GM23248 (cell line): Measurements from ENCODE around the gene HCN3. TPM values are rescaled to one million over a fixed set of nuclear protein-coding genes. Genes with fewer than 3 reads are reported as not detected.

Source experiments
- DNase-seq: peaks from one replicate; pipeline ENCODE4 v3.0.0-alpha.2; 2015
- H2AFZ ChIP-seq: fragments of 200-600 bp; sonication (generic); 2 replicates; pipeline ENCODE4 v1.6.1; 2016; ENCODE audit warnings: antibody characterized with exemption
- H3F3A ChIP-seq: fragments of 200-600 bp; sonication (generic); 2 replicates; pipeline ENCODE4 v1.6.1; 2016; ENCODE audit warnings: mild to moderate bottlenecking, antibody characterized with exemption, mixed run types; ENCODE audit not compliant: insufficient read depth
- H3K27ac ChIP-seq: fragments of 200-600 bp; sonication (generic); 2 replicates; pipeline ENCODE4 v1.5.1; 2016; ENCODE audit warnings: mild to moderate bottlenecking
- H3K27me3 ChIP-seq: fragments of 200-600 bp; sonication (generic); replicated peaks from 2 replicates; pipeline ENCODE4 v1.6.1; 2016; ENCODE audit warnings: mild to moderate bottlenecking; ENCODE audit not compliant: insufficient read depth
- H3K36me3 ChIP-seq: fragments of 200-600 bp; sonication (generic); 2 replicates; pipeline ENCODE4 v1.6.1; 2016; ENCODE audit warnings: low read depth, mild to moderate bottlenecking
- H3K4me1 ChIP-seq: fragments of 200-600 bp; sonication (generic); 2 replicates; pipeline ENCODE4 v1.6.1; 2016; ENCODE audit warnings: mild to moderate bottlenecking; ENCODE audit not compliant: insufficient read depth
- H3K4me2 ChIP-seq: fragments of 200-600 bp; sonication (generic); one replicate; pipeline ENCODE4 v1.6.1; 2016; ENCODE audit warnings: mild to moderate bottlenecking; ENCODE audit not compliant: unreplicated experiment
- H3K4me3 ChIP-seq: fragments of 200-600 bp; sonication (generic); 2 replicates; pipeline ENCODE4 v1.5.1; 2016; ENCODE audit warnings: mild to moderate bottlenecking
- H3K79me2 ChIP-seq: fragments of 200-600 bp; sonication (generic); 2 replicates; pipeline ENCODE4 v1.6.1; 2016; ENCODE audit warnings: mild to moderate bottlenecking; ENCODE audit not compliant: insufficient read depth
- H3K9ac ChIP-seq: fragments of 200-600 bp; sonication (generic); 2 replicates; pipeline ENCODE4 v1.6.1; 2016; ENCODE audit warnings: mild to moderate bottlenecking
- H3K9me2 ChIP-seq: fragments of 200-600 bp; sonication (generic); 2 replicates; pipeline ENCODE4 v1.6.1; 2016; ENCODE audit warnings: mixed run types, mild to moderate bottlenecking, moderate library complexity; ENCODE audit not compliant: insufficient read depth
- H3K9me3 ChIP-seq: fragments of 200-600 bp; sonication (generic); one replicate; pipeline ENCODE4 v1.6.1; 2017; ENCODE audit warnings: low read depth
- H4K20me1 ChIP-seq: fragments of 200-600 bp; sonication (generic); 2 replicates; pipeline ENCODE4 v1.6.0; 2016; ENCODE audit not compliant: insufficient read depth
- EZH2 ChIP-seq: fragments of 200-600 bp; sonication (generic); IDR thresholded peaks from 2 replicates; pipeline ENCODE4 v1.6.1; 2018; ENCODE audit warnings: antibody characterized with exemption, mild to moderate bottlenecking; ENCODE audit not compliant: insufficient read depth, poor library complexity, severe bottlenecking
- EZH2phosphoT487 ChIP-seq: fragments of 200-600 bp; sonication (generic); IDR thresholded peaks from 2 replicates; pipeline ENCODE4 v1.6.1; 2018; ENCODE audit warnings: antibody characterized with exemption, moderate library complexity, mild to moderate bottlenecking, low read depth; ENCODE audit not compliant: insufficient read depth
- WGBS, 2 experiments: methylation state at CpG; one replicate each; pipeline ENCODE4 v1.1.6; 2015 to 2017; ENCODE audit warnings: low lambda C conversion rate in 2 of 2, low coverage in 1 of 2; ENCODE audit errors: missing lambda C conversion rate in 2 of 2; 5-methylcytosine and 5-hydroxymethylcytosine counted together
- in situ Hi-C: fragments of 300-500 bp; cut with MboI; formaldehyde crosslinking; loops from 2 replicates; pipeline ENCODE4 v1.15.0; 2020
- polyA plus RNA-seq: library from polyadenylated mRNA; unstranded; fragments of >200 nt; fragmentation: Nextera tagmentation; extraction: Ambion mirVana; gene quantifications from 2 replicates; pipeline ENCODE4 v1.2.1, GENCODE V29; 2016
- total RNA-seq: library from RNA; depleted of rRNA; stranded (reverse); fragments of >200 nt; shearing (Covaris generic); gene quantifications from 2 replicates; pipeline ENCODE4 v1.2.3, GENCODE V29; 2014

HCN3 gene
- total and polyA plus RNA-seq, 2 experiments from 2014 or later = 1.4 to 1.6 TPM

GRCh38 chr1:155236451-155236850, 40.8 kb upstream of the HCN3 start:
- Histone ChIP-seq H3K4me2 (no peak overlapping the region), H3K9me3 (no peaks in the 10 kb centered on the region), H3K4me1 (peaks cover 16% of the 10 kb centered on the region), H3K36me3 (no peaks in the 10 kb centered on the region), H3K4me3 (no peak overlapping the region), H3K79me2 (no peaks in the 10 kb centered on the region; the same call in 1 of the 2 replicates), H2AFZ (no peak overlapping the region), H3K9me2 (no peaks in the 10 kb centered on the region), H3K9ac (no peak overlapping the region), H4K20me1 (no peaks in the 10 kb centered on the region), H3K27ac (no peak overlapping the region), H3F3A (no peaks in the 10 kb centered on the region), H3K27me3 (no peaks in the 10 kb centered on the region)
- TF ChIP-seq EZH2phosphoT487 = no peak
- 67 to 70% methylated on average over 5 of the region's 5 CpGs for WGBS, 2 experiments
- in situ Hi-C loops = no loop called here
- peak; percentile 17 for DNase-seq

- Histone ChIP-seq H2AFZ (peak overlapping the region; percentile 81), H3K27me3 (no peaks in the 10 kb centered on the region), H3K9me3 (no peaks in the 10 kb centered on the region), H3K4me1 (peaks cover 20% of the 10 kb centered on the region), H3K4me3 (peak overlapping the region; percentile 76), H3K36me3 (no peaks in the 10 kb centered on the region), H4K20me1 (no peaks in the 10 kb centered on the region), H3K9me2 (no peaks in the 10 kb centered on the region), H3K27ac (peak overlapping the region; percentile 26), H3K79me2 (peaks cover 18% of the 10 kb centered on the region), H3K9ac (peak overlapping the region; percentile 78), H3F3A (peaks cover 29% of the 10 kb centered on the region), H3K4me2 (peak overlapping the region; percentile 87)
- in situ Hi-C loops = no loop called here
- WGBS, 2 experiments = 13 to 16% methylated on average over 4 of the region's 4 CpGs
- peak; percentile 92 for DNase-seq
- no peak for TF ChIP-seq EZH2
- TF ChIP-seq EZH2phosphoT487 = no peak
Measured at GRCh38 chr1:155241069-155241679, 36.1 kb upstream of the HCN3 start.

- Histone ChIP-seq H3K36me3 (no peaks in the 10 kb centered on the region), H3K27ac (peak overlapping the region; percentile 26), H3K79me2 (peaks cover 18% of the 10 kb centered on the region), H3K4me3 (no peak overlapping the region), H3K4me1 (peaks cover 20% of the 10 kb centered on the region), H3K4me2 (peak overlapping the region; percentile 87), H4K20me1 (no peaks in the 10 kb centered on the region), H3K9ac (no peak overlapping the region), H2AFZ (peak overlapping the region; percentile 81), H3K27me3 (no peaks in the 10 kb centered on the region), H3K9me2 (no peaks in the 10 kb centered on the region), H3K9me3 (no peaks in the 10 kb centered on the region), H3F3A (peaks cover 29% of the 10 kb centered on the region)
- no peak for TF ChIP-seq EZH2
- no peak for TF ChIP-seq EZH2phosphoT487
- in situ Hi-C loops = no loop called here
- DNase-seq = peak; percentile 57
- WGBS, 2 experiments = 34 to 44% methylated on average over 4 of the region's 4 CpGs
Measured at GRCh38 chr1:155241841-155242264, 35.4 kb upstream of the HCN3 start.

GRCh38 chr1:155242805-155243358, 34.4 kb upstream of the HCN3 start:
- WGBS, 2 experiments = 56 to 75% methylated on average over 3 of the region's 3 CpGs
- Histone ChIP-seq H3K79me2 (peaks cover 18% of the 10 kb centered on the region), H3K36me3 (no peaks in the 10 kb centered on the region), H3K9me2 (no peaks in the 10 kb centered on the region), H3K27ac (peak overlapping the region; percentile 91), H3K9ac (peak overlapping the region; percentile 89), H3K9me3 (no peaks in the 10 kb centered on the region), H4K20me1 (no peaks in the 10 kb centered on the region), H3K4me1 (peaks cover 20% of the 10 kb centered on the region), H3K27me3 (no peaks in the 10 kb centered on the region), H3K4me2 (peak overlapping the region; percentile 81), H2AFZ (no peak overlapping the region), H3F3A (peaks cover 29% of the 10 kb centered on the region), H3K4me3 (peak overlapping the region; percentile 81)
- TF ChIP-seq EZH2 (no peak), EZH2phosphoT487 (no peak)
- DNase-seq = peak; percentile 16
- in situ Hi-C loops = no loop called here
